Measurements from ENCODE around the gene INO80C.

Gene INO80C, protein sequence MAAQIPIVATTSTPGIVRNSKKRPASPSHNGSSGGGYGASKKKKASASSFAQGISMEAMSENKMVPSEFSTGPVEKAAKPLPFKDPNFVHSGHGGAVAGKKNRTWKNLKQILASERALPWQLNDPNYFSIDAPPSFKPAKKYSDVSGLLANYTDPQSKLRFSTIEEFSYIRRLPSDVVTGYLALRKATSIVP

DNA sequence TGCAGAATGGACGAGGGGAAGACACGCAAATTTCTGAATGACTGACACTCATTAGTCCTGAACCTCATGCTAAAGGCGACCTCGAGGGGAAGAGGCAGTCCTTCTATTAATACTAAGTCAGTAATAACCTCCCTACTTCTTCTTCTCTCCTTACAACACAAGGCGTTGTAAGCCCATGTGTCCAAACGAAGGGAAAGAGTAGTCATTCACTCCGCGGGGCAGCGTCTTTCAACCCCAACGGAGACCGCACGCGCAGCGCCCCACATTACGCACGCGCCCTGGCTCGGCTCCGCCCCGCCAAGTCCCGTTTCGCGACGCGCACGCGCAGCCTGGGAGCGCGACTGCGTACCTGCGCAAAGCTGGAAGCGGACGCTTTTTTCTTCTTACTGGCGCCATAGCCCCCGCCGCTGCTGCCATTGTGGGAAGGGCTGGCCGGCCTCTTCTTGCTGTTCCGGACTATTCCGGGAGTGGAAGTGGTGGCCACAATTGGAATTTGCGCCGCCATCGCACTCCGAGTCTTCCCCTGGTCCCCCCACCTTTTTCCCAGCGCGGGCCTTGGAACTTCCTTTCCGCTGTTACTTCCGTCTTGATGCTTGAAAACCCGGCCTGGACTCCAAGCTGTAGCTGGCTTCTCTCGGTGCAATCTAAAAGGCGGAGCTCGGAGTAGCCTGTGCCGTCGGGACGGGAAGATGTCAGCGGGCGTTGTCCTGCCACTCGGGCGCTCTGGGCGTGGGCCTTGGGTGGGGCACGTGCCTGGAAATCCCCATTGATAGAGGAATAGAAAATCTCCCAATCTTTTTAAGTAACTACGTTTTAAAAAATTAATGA is at the start of gene INO80C:
Gene INO80C (minus strand): TSS at position 591 of the 828 bp plus-strand sequence. CDS start 86 bp downstream, at position 505.
- DNase-seq (ENCODE audit: low read depth in 1 of 2, low spot score in 1 of 2): peak; percentile 62 to 94
- TF ChIP-seq JUND (IDR thresholded peaks at IDR 0.05; ENCODE audit: low read depth): peak; percentile 85
- in situ Hi-C loops (cut with HindIII; ENCODE audit: low pct_unique_long_range_greater_than_20kb, low sequenced_read_pairs): no loop called here

DNA sequence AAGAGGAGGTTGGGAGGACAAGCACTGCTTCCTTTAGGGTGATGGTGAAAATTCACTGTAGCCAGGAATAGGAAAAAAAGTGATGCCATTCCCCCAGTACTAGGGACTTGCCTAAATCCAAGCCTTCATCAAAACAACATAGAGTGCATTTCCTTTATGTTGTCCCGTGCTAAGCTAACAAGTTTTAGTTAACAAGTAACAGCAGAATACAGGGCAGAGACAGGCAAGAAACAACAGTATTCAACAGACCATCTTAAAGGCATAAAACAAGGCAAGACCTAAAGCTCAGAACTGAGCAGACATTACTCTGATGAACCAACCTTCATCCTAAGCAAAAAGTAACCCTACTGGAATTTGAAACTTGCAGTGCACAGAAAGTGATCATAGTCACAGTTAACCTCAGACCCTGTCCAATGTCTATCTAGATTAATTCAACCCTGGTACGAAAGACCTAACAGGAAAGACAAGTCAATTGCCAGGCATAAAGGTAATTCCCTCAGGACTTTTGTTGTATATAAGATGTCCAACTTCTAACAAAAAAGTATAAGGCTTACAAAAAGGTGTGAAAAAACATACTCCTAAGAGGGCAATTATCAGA is 49.3 kb upstream of the INO80C start:
- in situ Hi-C loops (cut with HindIII; ENCODE audit: low pct_unique_long_range_greater_than_20kb, low sequenced_read_pairs): no loop called here
- no peak for TF ChIP-seq JUND (IDR thresholded peaks at IDR 0.05; ENCODE audit: low read depth)
- DNase-seq (ENCODE audit: low read depth in 1 of 2, low spot score in 1 of 2): no peak

DNA sequence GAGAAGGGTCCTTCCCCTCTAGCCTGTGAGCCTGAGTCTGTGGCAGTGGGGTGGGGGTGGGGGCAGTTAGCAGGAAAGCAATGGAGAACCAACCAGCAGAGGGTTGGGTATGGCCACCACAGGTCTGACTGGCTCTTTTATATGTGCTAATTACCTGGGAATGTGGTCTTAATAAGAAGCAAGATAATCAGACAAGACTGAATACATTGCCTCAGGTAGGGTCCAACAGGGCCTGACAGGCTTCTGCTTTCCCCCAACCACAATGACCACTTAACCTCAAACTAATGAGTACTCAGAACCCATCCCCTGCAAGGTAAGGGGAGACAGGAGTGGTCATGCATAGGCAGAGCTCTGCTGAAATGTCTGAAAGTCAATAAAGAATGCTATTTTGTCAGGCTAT is 44.6 kb upstream of the INO80C start:
- no peak for TF ChIP-seq JUND (IDR thresholded peaks at IDR 0.05; ENCODE audit: low read depth)
- no peak for DNase-seq (ENCODE audit: low read depth in 1 of 2, low spot score in 1 of 2)
- in situ Hi-C loops (cut with HindIII; ENCODE audit: low pct_unique_long_range_greater_than_20kb, low sequenced_read_pairs): no loop called here

DNA sequence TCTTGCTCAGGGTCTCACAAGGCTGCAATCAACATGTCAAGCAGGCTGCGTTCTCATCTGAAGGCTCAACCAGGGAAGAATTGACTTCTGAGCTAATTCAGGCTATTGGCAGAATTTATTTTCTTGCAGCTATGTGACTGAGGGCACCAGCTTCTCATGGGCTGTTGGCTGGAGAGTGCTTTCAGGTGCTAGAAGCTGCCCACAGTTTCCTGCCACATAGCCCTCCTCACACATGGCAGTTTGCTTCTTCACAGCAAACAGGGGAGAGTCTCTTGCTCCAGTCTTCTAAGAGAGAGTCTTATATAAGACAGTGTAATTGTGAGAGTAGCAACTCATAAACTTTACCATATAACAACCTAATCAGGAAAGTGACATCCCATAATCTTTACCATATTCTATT is 37.5 kb upstream of the INO80C start:
- in situ Hi-C loops (cut with HindIII; ENCODE audit: low pct_unique_long_range_greater_than_20kb, low sequenced_read_pairs): no loop called here
- no peak for TF ChIP-seq JUND (IDR thresholded peaks at IDR 0.05; ENCODE audit: low read depth)
- DNase-seq (ENCODE audit: low read depth in 1 of 2, low spot score in 1 of 2): no peak

GRCh38 chr18:35533916-35534405 is 36.2 kb upstream of the INO80C start:
- DNase-seq (ENCODE audit: low read depth in 1 of 2, low spot score in 1 of 2): no peak
- TF ChIP-seq JUND (IDR thresholded peaks at IDR 0.05; ENCODE audit: low read depth): no peak
- in situ Hi-C loops (cut with HindIII; ENCODE audit: low pct_unique_long_range_greater_than_20kb, low sequenced_read_pairs): no loop called here

- no peak for TF ChIP-seq JUND (IDR thresholded peaks at IDR 0.05; ENCODE audit: low read depth)
- in situ Hi-C loops (cut with HindIII; ENCODE audit: low pct_unique_long_range_greater_than_20kb, low sequenced_read_pairs): no loop called here
- no peak for DNase-seq (ENCODE audit: low read depth in 1 of 2, low spot score in 1 of 2)
Measured at GRCh38 chr18:35528749-35529274, 31.1 kb upstream of the INO80C start.

GRCh38 chr18:35526495-35527059 is 28.8 kb upstream of the INO80C start:
- peak in 1 of 2 experiments; percentile 58 for DNase-seq (ENCODE audit: low read depth in 1 of 2, low spot score in 1 of 2)

DNA sequence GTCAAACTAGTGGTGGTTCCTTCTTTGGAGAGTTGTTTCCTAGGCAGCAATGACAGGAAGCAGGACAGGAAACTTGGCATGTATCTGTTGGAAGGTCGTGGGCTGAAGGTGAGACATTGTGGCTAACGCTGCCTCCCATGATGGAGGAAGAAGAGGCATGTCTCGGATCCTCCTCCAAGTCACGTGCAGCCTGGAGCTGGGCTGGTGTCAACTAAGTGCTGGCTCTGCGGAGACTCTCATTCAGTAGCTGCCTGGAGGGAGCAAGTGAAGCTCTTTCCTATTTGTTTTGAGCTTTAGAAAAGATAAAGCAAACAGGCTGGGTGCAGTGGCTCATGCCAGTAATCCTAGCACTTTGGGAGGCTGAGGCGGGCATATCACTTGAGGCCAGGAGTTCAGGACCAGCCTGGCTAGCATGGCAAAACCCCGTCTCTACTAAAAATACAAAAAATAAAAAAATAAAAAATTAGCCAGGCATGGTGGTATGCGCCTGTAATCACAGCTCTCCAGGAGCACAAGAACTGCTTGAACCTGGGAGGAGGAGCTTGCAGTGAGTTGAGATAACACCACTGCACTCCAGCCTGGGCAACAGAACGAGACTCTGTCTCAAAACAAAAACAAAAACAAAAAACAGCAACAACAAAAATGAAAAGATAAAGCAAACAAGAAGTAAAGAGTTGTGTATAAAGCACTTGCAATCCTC is 28.2 kb upstream of the INO80C start:
- TF ChIP-seq JUND (IDR thresholded peaks at IDR 0.05; ENCODE audit: low read depth): no peak
- in situ Hi-C loops (cut with HindIII; ENCODE audit: low pct_unique_long_range_greater_than_20kb, low sequenced_read_pairs): no loop called here
- peak in 1 of 2 experiments; percentile 63 for DNase-seq (ENCODE audit: low read depth in 1 of 2, low spot score in 1 of 2)

More at GRCh38 chr18:35526495-35527059, 28.8 kb upstream of the INO80C start:
- no peak for TF ChIP-seq JUND (IDR thresholded peaks at IDR 0.05; ENCODE audit: low read depth)
- in situ Hi-C loops (cut with HindIII; ENCODE audit: low pct_unique_long_range_greater_than_20kb, low sequenced_read_pairs): no loop called here

DNA sequence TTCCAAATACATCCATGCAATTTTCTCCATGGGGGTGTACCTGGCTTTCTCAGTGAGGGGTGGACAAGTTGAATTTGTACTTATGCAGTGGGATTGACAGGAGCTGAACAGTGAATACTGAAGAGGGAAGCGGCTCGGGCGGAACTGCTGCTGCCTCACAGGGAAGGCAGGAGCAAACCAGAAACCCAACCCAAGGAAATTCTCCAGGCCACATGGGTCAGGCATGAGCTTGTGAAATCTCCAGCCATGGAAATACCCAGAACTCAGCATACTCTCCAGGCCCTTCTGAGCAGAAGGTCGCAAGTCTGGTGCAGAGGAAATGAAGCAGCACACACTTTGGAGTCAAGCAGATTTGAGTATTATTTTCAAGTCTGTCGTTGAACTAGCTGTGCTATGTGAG is 26.5 kb upstream of the INO80C start:
- no peak for TF ChIP-seq JUND (IDR thresholded peaks at IDR 0.05; ENCODE audit: low read depth)
- in situ Hi-C loops (cut with HindIII; ENCODE audit: low pct_unique_long_range_greater_than_20kb, low sequenced_read_pairs): no loop called here
- no peak for DNase-seq (ENCODE audit: low read depth in 1 of 2, low spot score in 1 of 2)

GRCh38 chr18:35522130-35522959 is 24.6 kb upstream of the INO80C start:
- TF ChIP-seq JUND (IDR thresholded peaks at IDR 0.05; ENCODE audit: low read depth): no peak
- DNase-seq (ENCODE audit: low read depth in 1 of 2, low spot score in 1 of 2): no peak
- in situ Hi-C loops (cut with HindIII; ENCODE audit: low pct_unique_long_range_greater_than_20kb, low sequenced_read_pairs): no loop called here

DNA sequence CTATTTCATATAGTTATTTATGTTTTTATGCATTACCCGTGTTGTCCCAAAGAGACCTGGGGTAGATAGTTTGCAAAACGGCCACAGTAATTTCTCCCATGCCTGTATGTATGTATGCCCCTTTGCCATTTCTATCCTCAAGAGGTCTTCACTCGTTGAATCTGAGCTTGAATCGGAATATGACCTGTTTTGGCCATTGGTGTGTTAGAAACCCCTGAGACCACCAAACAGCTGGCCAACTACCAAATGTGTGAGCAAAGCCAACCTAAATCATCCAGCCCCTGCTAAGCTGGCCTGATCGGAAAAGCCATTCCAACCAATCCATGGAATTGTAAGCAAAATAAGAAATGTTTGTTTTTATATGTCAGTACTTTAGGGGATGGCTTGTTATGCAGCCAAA is 23.4 kb upstream of the INO80C start:
- DNase-seq (ENCODE audit: low read depth in 1 of 2, low spot score in 1 of 2): no peak
- in situ Hi-C loops (cut with HindIII; ENCODE audit: low pct_unique_long_range_greater_than_20kb, low sequenced_read_pairs): no loop called here
- TF ChIP-seq JUND (IDR thresholded peaks at IDR 0.05; ENCODE audit: low read depth): no peak
